ENCODE data around the gene SEMA5A.
"Not testable (repeated sequence)": the region's sequence is repeated elsewhere in the genome, so short reads cannot be mapped to it uniquely, and the experiment has no call there.

The SEMA5A gene

DNA sequence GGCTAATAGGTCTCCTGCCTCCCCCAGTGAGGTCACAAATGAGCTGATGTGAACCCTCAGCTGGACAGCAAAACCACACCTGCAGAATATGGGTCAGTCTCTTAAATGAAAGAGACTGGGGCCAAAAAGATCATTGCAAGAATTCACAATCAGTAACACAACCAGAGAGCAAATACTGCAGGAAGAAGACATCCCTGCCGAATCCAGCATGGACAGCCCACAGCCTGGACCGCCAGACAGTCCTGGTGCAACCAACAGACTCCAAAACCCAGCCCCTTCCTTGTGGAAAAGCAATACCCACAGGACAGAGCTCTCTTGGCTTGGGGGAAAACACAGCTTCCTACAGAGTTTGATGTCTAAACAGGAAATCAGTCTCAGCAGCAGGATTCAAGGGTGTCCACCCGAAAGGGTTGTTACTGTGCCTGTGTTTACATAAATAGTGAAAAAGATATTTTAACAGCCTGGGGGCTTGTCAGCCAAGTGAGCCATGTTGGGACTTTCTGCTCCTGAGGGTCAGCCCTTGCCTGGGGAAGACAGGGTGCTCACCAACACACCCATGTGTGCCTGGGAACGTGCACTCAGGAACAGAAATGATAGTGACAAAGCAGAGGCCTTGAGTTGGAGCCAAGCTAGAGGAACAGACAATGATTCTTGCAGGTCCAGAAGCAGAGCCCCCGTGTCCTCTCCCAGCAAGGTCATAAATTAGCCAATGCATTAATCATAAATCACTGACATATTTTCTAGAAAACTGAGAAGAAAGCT lies 106.2 kb downstream of the SEMA5A start:
- ATAC-seq, result no peak
- no peak for DNase-seq

DNA sequence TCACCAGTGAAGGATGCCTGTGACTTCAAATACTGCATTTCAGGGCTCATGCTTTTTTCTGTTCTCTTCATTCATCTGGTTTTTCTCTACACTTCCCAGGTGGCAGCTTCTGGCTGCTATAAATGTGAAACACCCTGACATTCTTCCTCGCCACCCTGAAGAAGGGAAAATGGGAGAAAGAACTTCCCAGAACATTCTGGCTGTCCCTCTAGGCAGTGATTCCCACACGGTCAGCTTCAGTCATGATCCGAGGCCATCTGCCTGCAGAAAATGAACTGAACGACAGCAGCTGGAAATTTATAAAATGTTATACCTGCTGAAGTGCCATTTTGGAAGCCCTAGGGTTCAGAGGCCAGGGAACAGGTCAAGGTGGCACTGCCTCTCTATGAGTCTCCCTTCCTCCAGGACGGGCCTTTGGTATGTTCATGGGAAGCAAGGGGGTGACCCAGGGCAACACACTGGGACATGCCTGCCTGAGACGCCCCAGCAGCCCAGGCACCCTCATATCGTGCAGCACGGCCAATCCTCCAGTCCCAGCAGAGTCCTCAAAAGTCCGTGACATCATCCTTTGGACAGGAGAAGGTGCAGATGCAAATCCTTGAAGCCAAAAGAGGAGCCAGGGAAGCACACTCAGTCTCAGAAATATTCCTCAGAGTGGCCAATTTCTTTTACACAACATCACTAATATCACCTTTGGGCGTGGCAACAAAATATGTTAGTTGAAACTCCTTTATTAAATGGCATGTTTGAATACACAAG lies 107.1 kb downstream of the SEMA5A start:
- DNase-seq, result no peak

DNA sequence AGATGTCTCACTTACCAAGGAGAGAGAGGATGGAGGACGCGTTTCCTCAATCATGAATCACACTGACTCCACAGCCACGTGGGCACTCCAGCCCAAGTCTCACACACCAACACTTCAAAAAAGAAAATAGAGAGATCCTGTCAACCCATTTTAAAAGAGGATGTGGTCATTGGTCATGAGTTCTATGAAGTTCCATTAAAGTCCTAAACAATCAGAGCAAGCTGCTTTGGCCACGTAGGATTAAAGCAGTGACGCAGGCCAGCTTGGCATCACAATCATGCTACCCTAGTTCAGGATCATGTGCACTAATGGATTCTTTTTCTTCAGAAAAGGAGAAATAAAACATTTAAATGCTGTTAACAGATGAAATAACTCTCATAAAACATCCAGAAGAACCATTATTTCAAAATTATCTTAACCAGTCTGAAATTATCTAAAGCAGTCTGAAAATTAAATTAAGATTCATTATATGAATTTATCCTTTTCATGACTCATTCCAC lies 108.1 kb downstream of the SEMA5A start:
- ATAC-seq (no peak), DNase-seq (no peak)

More for the DNA sequence above, 107.1 kb downstream of the SEMA5A start:
- no peak for ATAC-seq

DNA sequence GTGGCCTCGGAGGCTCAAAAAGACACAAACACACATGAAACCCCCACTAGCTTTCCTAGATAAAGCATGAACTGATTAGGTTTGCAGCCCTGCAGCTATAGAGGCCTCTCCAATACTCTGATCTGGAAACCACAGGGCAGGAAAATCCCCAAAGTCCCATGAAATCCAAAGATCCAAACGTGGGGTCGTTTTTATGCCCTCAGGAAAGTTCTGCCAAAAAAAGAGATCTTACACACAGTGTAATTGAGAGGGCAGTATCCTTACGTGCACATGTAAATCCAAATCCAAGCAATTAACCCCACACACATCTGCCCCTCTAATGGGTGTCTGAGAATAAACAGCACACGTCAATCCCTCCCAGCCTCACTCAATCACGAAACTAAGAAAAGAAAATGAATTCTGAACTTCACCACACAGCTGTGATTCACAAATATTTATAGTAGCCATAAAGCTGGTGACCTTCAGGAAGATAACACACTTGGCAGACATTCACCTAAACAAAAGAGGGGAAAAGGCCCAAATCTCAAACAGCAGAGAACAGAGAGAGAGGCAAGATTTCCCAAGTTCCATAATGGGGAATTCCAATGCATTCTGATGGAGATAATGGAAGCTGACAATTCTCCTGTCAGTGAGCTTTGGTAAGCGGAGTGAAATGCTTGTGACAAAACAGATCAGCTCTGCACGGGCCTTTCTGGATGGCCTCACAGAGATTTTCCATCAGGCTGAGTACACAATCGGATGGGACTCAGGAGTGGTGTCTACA lies 114.2 kb downstream of the SEMA5A start:
- no peak for DNase-seq

DNA sequence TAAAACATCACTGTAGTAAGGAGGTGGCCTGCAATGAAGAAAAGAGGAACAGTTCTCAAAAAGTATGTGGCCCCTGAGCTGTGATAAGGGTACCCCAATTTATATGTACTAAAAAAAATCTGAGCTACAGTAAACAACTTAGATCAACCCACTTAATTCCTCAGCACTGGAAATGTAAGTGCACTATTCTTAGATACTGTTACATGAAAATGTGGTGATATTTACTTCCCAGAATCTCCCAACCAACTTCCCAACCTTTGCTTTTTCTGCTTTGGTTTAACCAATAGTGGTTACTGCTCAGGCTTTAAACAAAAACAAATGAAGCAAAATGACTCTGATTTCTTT lies 114.8 kb downstream of the SEMA5A start:
- DNase-seq (no peak), ATAC-seq (no peak)

More for the DNA sequence above, 114.2 kb downstream of the SEMA5A start:
- ATAC-seq, result no peak

DNA sequence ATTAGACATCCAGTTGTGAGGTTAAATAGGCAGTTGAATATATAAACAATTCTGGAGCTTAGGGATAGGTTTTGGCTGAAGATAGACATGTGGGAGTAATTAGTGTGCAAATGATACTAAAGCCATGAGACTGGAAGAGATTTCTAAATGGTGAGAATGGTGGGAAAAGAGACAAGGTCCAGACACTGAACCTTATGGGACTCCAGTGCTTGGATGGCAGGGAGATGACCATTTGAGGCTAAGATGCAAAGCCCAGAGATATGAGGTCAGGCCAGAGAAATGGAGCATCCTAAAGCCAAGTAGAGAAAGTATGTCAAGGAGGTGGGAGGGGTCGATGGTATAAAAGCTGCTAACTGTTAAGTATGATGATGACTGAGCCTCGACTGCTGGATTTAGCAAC lies 115.6 kb downstream of the SEMA5A start:
- ATAC-seq, result no peak
- no peak for DNase-seq

DNA sequence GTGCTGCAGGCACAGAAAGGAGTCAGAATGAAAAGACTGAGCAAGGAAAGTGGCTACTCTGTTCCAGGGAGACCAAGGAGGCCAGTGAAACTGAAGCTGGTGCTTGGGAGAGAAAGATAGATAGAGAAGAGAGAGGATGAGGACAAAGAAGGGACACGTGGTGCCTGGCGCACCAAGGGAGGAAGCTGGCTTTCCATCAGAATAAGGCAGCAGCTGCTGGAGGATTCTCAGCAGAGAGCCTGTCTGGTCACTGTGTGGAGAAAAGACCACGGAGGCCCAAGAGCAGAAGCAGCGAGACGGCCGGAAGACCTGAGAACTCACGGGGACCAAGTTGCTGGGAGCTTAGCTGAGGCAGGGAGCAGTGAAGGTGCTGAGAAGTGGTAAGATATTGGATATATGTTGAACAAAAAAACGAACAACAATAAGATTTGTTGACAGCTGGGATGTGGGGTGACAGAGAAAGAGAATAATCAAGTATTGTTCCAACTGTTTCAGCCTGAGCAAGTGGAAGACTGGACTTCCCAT lies 116.1 kb downstream of the SEMA5A start:
- ATAC-seq (no peak), DNase-seq (no peak)

DNA sequence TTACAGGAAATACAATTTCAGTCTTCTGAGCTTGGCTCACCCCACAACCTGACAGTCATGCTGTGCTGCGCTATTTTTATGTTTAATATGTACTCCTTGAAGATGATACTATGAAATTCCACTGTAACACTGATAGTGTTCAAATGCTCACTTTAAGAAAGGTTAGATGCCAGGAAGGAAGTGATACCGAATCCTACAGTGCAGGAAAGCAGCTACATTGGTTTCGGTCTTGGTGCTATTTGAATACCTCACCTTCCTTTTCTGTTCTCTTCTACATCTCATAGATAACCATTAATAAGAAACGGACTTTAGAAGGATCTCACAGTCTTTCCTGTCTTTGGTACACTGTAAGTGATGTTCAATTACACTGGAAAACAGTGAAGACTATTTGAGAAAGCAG lies 117.6 kb downstream of the SEMA5A start:
- ATAC-seq, result no peak
- DNase-seq, result no peak

DNA sequence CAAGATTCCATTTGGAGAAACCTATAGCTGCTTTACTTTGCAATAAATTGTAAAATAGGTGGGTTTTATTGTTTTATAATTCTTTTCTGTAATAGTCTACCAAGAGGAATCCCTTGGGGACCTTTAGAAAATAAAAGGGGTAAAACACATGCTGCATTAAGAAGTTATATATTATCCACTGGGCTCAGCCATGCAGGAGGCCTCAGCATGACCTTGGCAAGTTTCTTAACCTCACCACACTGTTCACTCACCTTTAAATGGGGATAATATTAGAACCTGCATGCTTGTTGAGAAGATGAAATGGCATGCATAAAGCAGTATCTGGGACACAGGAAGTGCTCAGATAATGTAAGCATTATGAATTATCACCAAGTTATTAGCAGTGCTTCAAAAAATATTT lies 120.2 kb downstream of the SEMA5A start:
- DNase-seq, result no peak
- ATAC-seq, result no peak

DNA sequence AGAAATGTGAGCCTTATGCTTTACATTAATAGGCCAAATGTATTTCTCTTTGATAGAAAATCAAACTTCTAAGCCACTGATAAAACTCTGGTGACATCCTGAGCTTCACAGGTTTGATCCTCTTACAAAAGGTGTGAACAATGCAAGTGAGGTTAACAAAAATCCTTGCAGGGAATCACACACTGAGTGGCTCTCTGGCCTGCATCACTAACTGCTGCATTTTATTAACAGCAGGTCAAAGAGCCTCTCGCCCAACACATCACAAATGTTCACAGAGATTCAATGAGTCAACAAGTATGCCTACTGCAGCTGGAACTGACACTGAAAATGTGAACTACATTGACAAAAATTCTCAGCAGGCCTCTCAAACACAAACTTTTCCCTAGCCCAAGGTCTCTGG lies 122.3 kb downstream of the SEMA5A start:
- DNase-seq, result no peak

DNA sequence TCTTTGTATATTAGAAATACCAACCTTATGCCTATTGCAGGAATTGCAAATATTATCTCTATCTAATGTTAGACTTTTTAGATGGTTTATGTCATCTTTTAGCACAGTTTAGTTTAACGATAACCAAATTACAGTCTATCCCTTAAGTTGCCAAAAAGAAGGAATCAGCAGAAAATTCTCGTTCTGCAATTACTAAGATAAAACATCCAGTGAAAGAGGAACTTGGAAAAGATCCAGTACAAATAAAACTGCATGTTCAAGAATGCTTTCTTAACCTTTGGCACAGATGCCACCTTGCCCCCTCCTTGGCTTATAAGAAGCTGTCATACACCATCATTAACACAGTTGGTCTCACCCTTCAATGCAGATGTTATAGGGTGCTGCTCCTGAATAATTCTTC lies 124.0 kb downstream of the SEMA5A start:
- DNase-seq, result no peak
- no peak for ATAC-seq

More for the DNA sequence above, 122.3 kb downstream of the SEMA5A start:
- no peak for ATAC-seq

DNA sequence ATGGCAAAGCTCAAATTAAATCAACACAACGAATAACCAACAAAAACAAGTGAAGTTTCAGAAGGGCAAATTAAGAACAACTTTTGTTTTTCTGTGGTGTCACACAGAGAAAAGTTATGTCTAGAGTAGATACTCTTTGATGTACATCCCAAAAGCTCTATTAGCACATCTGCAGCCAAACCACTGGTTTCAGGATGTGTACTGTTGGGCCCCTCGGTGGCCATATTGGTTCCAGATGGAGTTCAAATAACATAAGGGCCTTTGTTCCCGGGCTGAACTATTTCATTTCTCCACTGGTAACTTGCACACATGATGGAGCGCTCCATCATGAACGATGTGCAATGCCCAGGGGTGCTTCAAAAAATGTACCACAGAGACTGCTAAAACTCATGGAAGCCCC lies 126.1 kb downstream of the SEMA5A start:
- no peak for DNase-seq
- no peak for ATAC-seq

DNA sequence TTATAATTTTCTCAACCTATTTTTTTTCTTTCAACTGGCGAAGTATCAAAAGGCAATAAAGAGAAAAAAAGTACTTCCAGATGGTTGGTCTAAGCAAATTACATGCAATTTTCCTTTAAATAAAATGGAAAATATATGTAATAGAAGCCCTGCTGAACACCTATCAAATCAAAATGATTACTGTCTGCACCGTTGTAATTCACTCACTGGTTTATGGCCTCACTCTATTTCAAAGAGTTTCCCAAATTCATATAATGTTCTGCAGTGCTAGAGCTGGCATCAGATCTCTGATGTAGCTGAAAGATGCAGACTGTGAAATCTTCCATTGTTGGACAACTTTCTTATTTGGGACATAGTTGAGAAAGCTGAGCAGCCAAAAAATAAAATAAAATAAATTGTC lies 130.3 kb downstream of the SEMA5A start:
- ATAC-seq (no peak), DNase-seq (no peak)

DNA sequence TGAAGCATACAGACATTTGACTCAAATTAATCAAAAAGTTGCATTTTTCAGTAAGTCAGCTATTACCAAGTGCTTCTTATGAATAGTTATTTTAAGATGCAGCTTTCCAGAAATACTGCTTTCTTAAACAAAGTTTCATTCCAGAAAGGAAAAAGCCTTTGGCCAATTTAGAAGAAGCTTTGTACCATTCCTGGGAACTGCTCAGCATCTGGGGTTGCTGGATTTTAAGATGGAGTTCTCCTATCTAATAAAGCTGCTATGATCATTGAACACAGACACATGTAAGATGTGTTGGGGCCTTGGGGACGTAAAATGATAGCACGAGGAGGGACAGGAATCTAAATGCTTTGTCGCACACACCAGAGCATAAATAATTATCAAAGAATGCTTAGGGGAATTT lies 130.8 kb downstream of the SEMA5A start:
- DNase-seq (no peak), ATAC-seq (no peak)

DNA sequence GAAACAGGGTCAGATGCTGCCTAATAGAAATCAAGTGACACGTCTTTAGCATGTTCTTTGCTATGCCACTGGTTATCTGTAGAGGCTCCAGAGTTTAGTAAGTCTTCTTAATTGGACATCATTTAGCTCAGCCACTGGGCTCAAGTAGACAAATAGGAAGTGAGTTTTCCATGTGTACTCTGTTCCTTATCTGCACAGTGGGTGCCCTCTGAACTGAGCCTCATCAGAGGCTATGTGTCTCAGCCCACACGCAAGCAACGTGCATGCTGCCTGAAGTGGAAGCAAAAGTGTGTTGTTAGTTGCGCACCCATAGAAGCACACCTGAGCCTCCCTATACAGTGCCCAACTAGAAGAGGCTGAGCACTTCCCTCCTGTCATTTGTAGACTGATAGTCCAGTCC lies 134.7 kb downstream of the SEMA5A start:
- no peak for DNase-seq
- ATAC-seq, result no peak

DNA sequence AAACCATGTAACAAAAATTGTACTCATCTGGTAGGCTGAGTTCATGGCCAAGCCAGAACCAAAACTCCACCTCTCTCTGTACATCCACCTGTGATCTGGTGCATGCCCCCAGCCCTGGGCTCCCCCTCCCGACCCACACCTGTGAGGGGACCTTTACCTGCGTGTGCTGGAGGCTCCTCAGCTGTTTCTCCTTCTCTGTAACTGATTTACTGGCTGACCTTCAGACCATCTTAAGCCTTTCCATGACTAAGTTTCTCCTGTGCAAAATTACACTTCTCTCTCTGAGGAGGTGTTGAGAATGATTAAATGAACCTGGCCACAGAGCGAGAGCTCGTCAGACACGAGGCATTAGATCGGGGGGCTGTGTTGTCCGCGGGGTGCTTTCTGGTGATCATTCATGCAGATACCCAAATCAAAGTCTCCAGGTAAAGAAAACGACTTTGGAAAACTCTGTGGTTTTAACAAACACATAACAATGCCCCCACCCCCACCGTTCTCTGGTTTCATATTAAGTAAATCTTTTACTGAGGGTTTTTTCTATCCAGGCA lies 136.4 kb downstream of the SEMA5A start:
- DNase-seq (no peak), ATAC-seq (no peak)

DNA sequence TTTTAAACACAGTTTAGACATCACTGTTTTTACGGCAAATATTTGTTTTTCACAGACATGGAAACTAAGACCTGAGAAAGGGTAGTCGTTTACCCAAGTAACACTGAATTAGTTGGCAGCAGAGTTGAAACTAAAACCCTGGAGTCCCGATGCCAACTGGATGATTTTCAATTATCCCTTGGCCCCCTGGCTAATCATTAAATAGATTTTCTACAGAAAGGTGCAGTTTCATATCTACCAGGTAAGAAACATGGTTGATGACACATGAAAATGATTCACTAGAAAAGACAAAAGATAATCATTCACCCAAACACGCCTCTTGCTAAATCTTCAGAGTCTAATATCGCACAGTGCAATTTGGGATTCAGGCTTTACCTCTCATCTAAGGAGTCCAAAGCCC lies 136.9 kb downstream of the SEMA5A start:
- DNase-seq (no peak), ATAC-seq (no peak)

DNA sequence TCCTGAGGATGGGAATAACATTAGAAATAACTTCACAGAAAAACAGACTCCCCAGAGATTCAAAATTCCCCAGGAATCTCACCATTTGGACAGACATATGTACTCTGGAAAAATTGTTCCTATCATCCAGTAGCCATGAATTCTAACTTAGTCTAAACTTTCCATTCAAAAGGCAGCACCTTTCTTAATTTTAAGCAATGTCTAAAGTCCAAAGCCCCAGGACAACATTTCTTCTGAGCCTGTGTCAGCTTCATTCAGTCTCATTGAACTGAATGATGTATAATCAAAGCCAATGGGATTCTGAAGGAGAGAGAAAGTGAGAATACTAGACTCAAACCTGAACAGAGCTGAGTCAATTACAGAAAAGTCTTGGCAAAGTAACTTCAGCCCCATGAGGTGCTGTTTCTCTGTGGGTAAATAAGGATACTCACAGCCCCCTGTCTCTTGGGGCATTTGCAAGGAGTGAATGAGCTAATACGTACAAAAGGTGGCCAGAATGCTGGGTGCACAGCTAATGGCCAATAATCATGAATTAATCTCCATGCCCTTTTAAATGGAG lies 140.6 kb downstream of the SEMA5A start:
- ATAC-seq, result no peak
- no peak for DNase-seq

DNA sequence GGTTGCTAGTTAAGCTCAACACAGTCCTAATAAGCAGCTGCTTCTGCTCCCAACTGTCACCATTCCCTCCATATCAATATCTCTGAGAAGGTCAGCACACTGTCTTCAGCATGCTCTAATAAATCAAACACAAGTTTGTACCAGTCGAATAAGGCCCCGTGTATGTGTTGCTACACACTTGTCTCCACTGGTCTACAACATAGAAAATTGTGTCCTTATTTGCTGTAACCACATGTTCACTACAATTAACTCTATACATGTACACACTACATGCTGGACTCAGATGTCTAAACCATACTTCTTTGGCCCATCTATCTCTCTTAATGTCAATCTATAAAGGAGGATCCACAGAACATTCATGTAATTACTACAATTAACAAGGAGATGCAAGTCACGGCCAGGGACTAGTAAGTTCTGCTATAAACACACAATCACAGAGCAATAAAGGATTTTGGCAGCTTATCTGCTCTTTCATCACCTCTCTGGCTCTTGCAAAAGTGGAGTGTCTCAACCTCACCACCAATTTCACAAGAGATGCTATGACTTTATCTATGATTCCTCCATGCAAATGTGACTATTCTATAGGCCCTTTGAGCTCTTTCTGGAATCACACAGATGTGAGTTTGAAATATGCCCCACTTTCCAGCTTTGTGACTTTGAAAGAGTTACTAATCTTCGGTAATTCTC lies 143.9 kb downstream of the SEMA5A start:
- DNase-seq (no peak), ATAC-seq (no peak)

DNA sequence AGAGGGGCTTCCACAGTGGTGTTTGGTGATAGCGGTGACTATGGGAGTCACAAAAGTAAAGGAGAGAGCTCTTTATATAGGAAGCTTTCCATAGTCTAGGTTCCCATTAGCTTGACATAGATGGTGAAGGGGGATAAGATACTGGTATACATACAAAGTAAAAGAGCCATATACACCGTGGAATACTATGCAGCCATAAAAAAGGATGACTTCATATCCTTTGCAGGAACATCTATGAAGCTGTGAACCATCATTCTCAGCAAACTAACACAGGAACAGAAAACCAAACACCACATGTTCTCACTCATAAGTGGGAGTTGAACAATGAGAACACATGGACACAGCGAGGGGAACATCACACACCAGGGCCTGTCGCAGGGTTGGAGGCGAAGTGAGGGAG lies 146.1 kb downstream of the SEMA5A start:
- DNase-seq, ATAC-seq: not testable (repeated sequence)

DNA sequence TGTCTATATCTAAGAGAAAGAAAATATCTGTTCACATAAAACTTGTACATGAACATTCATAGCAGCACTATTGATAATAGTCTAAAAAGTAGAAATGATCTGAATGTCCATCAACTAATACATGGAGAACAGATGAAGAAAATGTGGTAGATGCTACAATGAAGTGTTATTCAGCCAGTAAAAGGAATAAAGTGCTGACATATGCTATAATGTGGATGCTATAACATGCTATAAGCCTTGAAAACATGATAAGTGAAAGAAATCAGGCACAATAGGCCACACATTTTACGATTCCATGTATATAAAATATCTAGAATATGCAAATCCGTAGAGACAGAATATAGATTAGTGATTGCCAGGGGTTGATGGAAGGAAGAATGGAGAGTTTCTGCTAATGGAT lies 146.8 kb downstream of the SEMA5A start:
- no peak for ATAC-seq
- no peak for DNase-seq
